SIG-M5 (cell line): Measurements from ENCODE around the gene DLGAP1.

ENCODE experiments used
- DNase-seq: peaks from one replicate; lab custom pipeline; 2025; lab: John Stamatoyannopoulos, UW

DLGAP1 gene

GRCh38 chr18:4157352-4157751 lies 297.8 kb downstream of the DLGAP1 start:
- DNase-seq, result no peak

DNA sequence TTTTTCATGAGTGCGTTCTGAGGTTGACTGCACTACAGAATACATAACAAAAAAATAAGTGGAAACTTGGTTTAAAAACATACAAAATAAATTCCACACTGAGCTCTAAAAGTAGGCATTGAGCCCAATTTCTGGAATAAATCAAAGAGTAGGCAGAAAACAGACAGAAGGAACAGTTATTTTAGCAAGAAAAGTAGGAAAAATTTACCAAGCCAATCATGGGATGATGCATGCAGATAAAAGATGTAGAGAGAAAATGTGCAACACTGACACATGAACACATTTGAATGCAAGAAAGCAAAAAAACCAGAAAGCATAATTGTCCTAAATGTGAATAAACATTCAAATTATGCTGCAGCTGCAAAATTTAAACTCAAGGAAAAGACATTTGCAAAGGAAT lies 308.3 kb downstream of the DLGAP1 start:
- no peak for DNase-seq

- no peak for DNase-seq
Measured at GRCh38 chr18:4144201-4144600, 310.9 kb downstream of the DLGAP1 start.

- DNase-seq, result no peak
Measured at GRCh38 chr18:4143585-4143984, 311.5 kb downstream of the DLGAP1 start.

DNA sequence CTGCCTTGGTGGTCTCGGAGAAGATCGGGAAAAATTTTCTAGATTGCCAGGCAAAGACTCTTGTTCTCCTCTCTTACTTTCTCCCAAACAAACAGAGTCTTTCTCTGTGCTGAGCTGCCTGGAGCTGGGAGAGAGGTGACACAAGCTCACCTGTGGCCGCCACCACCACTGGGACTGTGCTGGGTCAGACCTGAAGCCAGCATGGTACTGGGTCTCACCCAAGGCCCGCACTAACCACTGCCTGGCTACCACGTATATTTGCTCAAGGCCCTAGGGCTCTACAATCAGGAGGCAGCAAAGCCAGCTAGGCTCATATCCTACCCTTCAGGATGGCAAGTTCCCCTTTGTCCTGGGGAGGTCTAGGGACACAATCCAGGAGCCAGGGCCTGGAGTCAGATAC lies 312.2 kb downstream of the DLGAP1 start:
- DNase-seq, result no peak

- no peak for DNase-seq
Measured at GRCh38 chr18:4134700-4135099, 320.4 kb downstream of the DLGAP1 start.

DNA sequence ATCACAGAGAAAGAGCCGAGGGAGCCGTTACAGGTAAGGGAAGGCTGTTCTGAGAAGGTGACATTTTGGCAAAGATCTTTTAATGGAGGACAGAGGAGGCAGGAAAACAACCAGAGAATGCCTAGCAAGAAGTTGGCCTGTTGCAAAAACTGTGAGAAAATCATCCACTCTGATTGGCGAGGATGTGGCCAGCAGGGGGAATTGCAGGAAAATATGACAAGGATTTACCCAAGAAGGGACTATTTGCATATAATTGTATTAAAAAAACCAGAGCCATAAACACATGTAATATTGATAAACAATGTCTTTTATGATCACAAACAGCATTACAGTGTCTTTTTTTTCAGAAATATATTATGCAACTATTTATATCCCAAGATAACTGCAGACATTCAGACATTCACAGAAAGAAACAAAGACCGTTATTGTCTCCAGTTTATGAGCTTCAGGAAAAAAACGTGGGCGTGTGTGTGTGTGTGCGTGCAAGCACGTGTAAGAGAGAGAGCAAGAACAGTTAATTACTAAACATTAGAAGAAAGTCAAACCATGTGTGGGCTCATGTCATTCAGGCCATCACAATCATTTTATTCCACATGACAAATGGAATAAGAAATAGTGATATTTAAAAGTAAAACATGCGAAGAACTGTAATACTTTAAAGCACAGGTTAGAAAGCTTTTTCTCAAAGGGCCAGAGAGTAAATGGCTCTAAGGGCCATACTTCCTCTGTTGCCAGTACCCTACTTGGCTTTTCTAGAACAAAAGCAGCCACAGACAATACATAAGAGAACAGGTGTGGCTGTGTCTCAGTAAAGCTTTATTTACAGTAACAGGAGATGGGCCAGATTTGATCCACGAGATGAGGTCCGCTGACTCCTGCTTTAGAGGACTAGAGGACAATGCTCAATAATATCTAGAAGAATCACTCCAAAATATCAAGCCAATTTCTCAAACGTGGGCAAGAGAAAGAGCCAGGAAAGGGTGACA lies 324.1 kb downstream of the DLGAP1 start:
- DNase-seq, result no peak

GRCh38 chr18:4126939-4127338 lies 328.2 kb downstream of the DLGAP1 start:
- no peak for DNase-seq

DNA sequence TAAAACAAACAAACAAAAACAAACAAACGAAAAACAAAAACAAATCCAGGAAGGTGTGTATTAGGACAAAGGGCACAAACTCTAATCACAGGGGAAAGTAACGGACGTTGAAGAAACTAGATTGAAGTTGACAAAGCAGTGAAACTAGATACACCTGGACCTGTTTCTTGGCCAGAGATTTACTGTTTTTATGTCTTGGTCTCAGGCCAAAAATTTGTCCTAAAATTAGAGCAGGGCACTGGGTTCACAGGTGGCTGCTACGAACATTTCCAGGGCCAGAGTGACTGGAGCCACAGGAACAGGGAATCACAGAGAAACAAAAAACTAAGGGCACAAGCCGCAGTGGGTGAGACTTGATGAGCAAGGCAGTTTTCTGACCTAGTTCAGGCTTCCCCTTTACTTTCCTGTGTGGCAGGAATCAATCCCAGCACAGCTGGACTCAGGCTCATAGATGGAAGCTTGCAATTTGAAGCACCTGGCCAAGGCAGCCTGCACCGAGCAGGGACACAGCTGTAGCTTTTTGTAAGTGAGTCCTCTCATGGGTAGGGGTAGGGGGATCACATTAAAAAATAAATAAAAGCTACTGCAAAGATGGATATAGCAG lies 329.4 kb downstream of the DLGAP1 start:
- no peak for DNase-seq

DNA sequence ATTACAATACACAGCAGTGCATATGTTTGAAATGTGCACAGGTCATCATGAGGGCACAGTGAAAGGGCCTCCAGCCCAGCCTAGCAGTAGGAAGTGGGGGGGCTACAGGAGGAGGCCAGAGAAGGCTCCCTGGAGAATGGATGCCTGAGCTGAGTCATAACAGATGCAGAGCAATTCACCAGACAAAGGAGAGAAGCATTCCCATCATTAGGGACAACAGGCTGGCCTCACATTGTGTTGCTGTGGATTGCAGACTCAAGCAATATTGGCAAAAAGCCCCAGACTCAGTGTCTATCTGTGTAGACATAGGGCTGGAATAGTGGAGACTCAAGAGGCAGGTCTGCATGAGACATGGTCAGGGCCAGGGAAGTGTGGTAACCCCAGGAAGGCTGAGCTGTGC lies 329.9 kb downstream of the DLGAP1 start:
- no peak for DNase-seq

DNA sequence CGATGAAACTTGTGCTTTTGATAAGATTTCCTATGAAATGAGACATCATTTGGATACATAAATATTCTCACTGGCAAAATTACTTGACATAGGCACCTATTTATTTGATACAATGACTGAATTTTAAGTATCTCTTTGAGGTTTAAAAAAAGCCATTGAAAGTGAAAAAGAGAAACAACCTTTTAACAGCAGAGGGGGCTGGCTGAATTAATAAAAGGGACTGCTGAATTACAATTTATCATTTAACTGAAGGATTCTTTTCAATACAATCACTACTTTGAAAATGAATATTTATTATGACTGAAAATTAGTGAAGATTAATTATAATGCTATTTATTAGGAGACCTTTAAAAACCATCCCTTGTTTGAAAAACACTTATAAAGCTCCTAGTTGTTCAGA lies 335.3 kb downstream of the DLGAP1 start:
- no peak for DNase-seq

DNA sequence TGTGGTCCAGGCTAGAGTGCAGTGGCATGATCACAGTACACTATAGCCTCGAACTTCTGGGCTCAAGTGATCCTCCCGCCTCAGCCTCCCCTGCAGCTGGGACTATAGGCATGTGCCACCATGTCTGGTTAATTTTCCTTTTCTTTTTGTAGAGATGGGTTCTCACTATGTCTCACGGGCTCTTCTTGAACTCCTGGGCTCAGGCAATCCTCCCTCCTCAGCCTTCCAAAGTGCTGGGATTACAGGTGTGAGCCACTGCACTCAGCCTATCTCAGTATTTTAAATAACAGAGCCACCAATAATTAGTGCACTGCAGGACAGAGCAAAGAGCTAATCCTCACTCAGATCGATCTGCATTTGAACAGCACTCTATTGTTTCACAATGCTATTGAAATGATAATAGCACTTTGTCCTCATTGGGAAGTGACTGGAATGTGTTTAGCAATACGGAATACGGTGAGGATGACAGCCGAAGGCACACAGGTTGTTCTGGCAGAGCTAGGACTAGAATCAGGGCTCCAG lies 335.9 kb downstream of the DLGAP1 start:
- DNase-seq, result no peak

- DNase-seq, result no peak
Measured at GRCh38 chr18:4108016-4108415, 347.1 kb downstream of the DLGAP1 start.

- no peak for DNase-seq
Measured at GRCh38 chr18:4107049-4107467, 348.0 kb downstream of the DLGAP1 start.

- DNase-seq, result no peak
Measured at GRCh38 chr18:4106407-4107033, 348.6 kb downstream of the DLGAP1 start.

GRCh38 chr18:4102901-4103300 lies 352.2 kb downstream of the DLGAP1 start:
- DNase-seq, result no peak

DNA sequence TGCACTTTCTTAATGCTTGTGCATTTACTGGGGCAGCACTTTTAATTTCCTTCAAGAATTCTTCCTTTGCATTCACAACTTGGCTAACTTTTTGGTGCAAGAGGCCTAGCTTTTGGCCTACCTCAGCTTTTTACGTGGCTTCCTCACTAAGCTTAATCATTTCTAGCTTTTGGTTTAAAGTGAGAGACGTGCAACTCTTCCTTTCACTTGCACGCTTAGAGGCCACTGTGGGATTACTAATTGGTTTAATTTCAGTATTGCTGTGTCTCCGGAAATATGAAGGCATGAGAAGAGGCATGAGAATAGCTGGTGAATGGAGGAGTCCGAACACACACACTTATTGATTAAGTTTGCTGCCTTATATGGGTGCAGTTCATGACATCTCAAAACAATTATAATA lies 354.1 kb downstream of the DLGAP1 start:
- DNase-seq, result no peak

- no peak for DNase-seq
Measured at GRCh38 chr18:4096486-4096885, 358.6 kb downstream of the DLGAP1 start.

DNA sequence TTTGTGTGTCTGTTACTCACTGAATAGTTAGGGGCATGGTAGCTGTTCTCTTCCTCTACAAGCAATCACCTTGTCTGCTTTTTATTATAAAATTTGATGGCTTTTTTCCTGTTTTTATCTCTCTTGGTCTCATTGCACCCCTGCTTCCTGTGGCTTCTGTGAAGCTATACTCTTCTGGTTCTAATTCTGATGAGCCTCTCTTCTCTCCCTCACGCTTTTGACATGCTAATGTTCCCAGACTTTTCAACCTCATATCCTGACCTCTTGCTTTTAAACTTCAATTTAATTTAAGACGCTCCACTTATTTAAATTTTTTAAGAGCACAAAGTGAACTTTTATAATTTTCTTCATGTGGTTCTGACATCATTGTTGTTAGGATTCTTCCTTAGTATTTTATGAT lies 361.4 kb downstream of the DLGAP1 start:
- DNase-seq, result no peak

DNA sequence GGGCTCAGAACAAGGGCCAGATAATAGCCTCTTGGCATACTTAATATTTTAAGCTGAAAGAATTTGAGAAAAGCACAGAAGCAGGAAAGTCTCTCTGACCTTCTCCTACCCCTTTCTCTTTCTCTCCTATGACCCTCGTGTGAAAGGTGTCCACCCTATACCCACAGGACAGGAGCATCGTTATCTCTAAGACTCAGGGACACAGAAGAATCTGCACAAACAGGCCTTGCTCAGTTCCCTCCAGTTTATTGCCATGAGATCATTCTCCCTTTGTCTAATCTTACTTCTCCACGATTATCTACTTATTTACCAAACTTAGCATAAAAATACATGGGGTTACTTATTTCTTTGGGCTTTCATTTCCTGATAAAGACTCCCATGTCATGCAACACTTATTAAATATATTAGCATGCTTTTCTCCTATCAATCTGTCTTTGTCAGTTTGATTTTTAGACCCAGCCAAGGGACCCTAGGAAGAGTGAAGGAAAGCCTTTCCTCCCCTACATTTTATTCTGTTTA lies 370.7 kb downstream of the DLGAP1 start:
- no peak for DNase-seq

DNA sequence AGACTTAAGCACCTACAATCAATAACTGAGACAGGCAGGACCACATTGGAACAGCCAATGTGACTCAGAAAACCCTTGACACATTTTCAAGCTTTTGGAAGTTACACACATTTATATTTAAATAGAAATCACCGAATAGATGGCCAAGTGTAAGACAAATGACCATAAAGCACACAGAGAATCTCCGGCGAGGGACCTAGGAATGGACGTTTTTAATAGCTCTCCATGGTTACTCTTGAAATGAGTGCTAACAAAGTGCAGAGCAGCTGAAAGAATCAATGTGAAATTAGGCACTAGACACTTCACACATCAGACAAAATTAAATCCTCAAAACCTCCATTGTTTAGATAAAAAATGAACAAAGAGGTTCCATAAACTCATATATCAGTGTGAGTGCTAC lies 376.9 kb downstream of the DLGAP1 start:
- no peak for DNase-seq

GRCh38 chr18:4077721-4078120 lies 377.4 kb downstream of the DLGAP1 start:
- no peak for DNase-seq

- DNase-seq, result no peak
Measured at GRCh38 chr18:4077204-4077603, 377.9 kb downstream of the DLGAP1 start.
